SJSA1 (cell line): ENCODE results near the gene HTR3D. TPM values are rescaled to one million over a fixed set of nuclear protein-coding genes. Genes with fewer than 3 reads are reported as not detected.

ENCODE experiments used
- DNase-seq, 2 experiments: peaks; one replicate each; pipeline ENCODE4 v3.0.0-alpha.2; 2015 to 2020; ENCODE audit warnings: low spot score in 2 of 2, low read depth in 1 of 2
- H3K27ac ChIP-seq: fragments of 250-450 bp; sonication (Bioruptor Pico); 2 replicates; pipeline ENCODE4 v1.5.1; 2020; ENCODE audit warnings: mild to moderate bottlenecking, moderate library complexity
- H3K27me3 ChIP-seq: fragments of 250-450 bp; sonication (Bioruptor Pico); replicated peaks from 2 replicates; pipeline ENCODE4 v1.5.1; 2020; ENCODE audit warnings: mild to moderate bottlenecking, moderate library complexity
- H3K36me3 ChIP-seq: fragments of 250-450 bp; sonication (Bioruptor Pico); 2 replicates; pipeline ENCODE4 v1.5.1; 2020; ENCODE audit warnings: mild to moderate bottlenecking
- H3K4me1 ChIP-seq: fragments of 250-450 bp; sonication (Bioruptor Pico); replicated peaks from 2 replicates; pipeline ENCODE4 v1.6.1; 2021; ENCODE audit warnings: mild to moderate bottlenecking
- H3K4me3 ChIP-seq: fragments of 250-450 bp; sonication (Bioruptor Pico); 2 replicates; pipeline ENCODE4 v1.5.1; 2020; ENCODE audit warnings: mild to moderate bottlenecking
- H3K9me3 ChIP-seq: fragments of 250-450 bp; sonication (Bioruptor Pico); replicated peaks from 2 replicates; pipeline ENCODE4 v1.5.1; 2020; ENCODE audit warnings: mild to moderate bottlenecking
- total RNA-seq: library from RNA; depleted of rRNA; stranded (reverse); fragments of >200 nt; shearing (Covaris generic); gene quantifications from 2 replicates; pipeline ENCODE4 v1.2.3, GENCODE V29; 2014; rRNA removed

The HTR3D gene, protein sequence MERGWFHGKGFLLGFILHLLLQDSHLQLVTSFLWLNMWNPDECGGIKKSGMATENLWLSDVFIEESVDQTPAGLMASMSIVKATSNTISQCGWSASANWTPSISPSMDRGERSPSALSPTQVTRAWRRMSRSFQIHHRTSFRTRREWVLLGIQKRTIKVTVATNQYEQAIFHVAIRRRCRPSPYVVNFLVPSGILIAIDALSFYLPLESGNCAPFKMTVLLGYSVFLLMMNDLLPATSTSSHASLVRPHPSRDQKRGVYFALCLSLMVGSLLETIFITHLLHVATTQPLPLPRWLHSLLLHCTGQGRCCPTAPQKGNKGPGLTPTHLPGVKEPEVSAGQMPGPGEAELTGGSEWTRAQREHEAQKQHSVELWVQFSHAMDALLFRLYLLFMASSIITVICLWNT
- not detected in 2 replicates for total RNA-seq

DNA sequence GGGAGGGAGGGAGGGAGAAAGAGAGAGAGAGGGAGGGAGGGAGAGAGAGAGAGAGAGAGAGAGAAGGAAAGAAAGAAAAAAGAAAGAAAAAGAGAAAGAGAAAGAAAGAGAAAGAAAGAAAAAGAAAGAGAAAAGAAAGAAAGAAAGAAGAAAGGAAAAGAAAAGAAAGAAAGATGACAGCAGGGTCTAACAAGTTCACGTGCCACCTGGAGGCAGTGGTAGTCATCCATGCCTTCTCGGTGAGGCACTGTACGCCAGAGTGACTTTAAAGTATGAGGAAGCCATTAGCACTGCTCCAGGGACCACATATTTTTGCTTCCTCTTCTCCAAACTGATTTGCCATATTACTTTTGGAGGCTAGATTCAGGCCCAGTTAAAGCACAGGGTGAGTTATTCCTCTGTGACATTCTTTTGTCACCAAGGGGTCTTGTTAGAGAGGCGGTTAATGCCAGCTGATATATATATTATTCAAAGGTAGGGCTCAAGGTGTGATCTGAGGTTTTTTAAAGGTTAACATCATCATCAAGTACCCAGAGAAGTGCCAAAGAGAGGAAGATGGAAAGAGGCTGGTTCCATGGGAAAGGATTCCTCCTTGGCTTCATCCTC lies at the start of gene HTR3D:
Gene HTR3D, plus strand, starts transcription at position 556 of the 606 bp plus-strand sequence. Its CDS starts 0 bp downstream, at position 556.
- no peak for DNase-seq

DNA sequence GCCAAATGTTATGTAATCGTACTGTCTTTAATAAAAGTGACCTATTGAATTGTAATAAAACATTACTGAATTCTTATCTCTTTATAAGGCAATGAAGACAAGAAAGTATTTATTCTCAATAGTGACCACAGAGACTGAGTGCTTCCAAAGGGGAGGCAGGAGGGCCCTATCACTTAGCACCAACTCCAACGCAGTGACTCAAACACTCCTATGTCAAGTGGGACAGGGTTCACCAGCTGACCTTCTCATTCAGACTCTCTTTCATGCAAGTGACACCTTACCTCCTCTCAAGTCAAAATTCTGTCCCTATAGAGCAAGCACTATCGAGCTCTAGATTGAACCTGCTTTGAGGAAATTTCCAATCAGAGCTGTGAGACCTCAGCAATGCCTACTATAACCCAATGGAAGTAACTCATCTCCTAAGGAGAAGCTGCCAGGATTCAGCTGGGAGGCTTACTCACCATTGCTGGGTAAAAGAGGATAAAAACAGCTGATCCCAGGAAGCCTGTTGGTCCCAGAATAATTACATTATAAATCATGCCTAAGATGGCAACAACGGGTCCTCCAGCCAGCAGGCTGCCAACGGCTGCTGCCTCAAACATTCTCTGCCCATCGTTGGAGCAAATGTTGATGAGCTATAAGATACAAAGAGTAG lies 49.4 kb upstream of the HTR3D start:
- DNase-seq: no peak
- H3K36me3 ChIP-seq: peaks cover 12% of the 10 kb centered on the region
- H3K4me1 ChIP-seq: no peaks in the 10 kb centered on the region
- H3K9me3 ChIP-seq: no peaks in the 10 kb centered on the region
- H3K4me3 ChIP-seq: no peak overlapping the region
- H3K27ac ChIP-seq: no peak overlapping the region
- H3K27me3 ChIP-seq: no peaks in the 10 kb centered on the region

More for the DNA sequence above, at the start of gene HTR3D:
- Histone ChIP-seq H3K9me3 (no peaks in the 10 kb centered on the region), H3K4me3 (no peak within 1 kb of the TSS), H3K27me3 (no peaks in the 10 kb centered on the region; the same call in 1 of the 2 replicates), H3K4me1 (no peaks in the 10 kb centered on the region), H3K27ac (no peak within 1 kb of the TSS), H3K36me3 (no peaks in the 10 kb centered on the region)

DNA sequence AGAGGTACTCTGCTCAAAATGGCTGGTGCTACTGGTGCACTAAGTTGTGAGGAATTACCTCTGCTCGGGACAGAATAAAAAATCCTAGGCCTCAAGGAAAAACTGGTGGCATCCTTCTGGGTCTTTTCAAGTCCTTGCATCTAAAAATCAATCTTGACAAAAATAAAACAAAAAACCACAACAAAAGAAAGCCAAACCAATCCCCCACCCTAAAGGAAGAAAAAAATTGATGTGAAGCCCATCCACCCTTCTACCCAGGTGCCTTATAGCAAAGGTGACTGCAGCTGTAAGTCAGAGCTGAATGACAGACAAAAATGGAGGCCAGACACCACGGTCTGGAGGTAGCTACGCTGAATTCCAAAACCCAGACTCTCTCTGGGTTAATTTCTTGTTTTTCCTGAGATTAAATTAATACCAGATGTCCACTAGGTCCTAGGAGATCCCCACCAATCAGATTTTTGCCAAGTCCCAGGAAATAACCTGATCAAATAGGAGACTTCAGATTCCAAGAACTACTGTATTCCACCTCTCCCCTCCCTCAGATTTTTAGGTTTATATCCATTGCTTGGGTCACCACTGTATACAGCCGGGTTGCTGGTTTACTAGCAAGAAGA lies 47.3 kb upstream of the HTR3D start:
- no peak overlapping the region for H3K27ac ChIP-seq
- H3K4me3 ChIP-seq: no peak overlapping the region
- H3K4me1 ChIP-seq: no peaks in the 10 kb centered on the region
- no peak for DNase-seq
- H3K27me3 ChIP-seq: no peaks in the 10 kb centered on the region
- no peaks in the 10 kb centered on the region for H3K9me3 ChIP-seq
- H3K36me3 ChIP-seq: peaks cover 27% of the 10 kb centered on the region

DNA sequence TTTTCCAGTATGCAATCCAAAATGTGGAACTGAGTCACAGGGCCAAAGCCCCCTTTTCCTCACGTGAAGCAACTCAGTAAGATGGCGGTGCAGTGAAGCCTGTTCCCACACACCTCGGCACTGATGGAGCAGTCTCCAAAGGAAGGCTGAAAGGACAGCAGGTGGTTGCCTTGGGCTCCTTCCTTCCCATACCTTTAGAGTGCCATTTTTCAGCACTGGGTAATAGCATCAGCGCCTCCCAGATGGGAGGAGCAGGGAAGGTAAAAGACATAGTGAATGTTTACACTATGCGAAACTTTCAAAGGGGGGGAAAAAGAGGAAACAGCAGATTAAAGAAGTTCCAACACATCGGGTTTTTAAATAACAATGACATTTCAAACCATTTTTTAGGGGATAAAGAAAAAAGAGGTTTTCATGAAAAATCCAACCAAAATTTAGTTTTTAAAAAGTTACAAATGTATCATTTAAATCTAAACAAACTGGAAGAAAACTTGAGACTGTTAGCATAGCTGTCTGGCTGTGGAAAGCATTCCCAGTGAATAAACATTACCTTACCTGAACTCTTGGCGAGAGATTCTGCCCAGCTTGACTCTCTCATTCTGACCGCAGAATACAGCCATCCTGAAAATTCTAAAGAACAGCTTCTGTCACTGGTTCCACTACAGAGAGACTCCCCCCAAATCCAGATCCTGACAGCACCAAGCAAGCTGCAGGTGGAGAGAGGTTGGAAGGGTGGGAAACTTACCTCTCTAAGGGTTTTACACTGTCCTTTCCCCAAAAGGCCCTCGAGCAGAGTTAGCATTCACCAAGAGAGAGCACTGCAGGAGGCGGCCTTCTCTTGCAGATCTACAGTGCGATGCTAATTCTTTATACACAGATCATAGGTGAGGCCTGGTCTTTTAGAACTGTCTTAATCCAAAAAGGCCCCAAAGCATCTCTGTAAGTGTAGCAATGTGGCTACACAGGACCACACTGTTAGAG lies 46.5 kb upstream of the HTR3D start:
- Histone ChIP-seq H3K27ac (no peak overlapping the region), H3K9me3 (no peaks in the 10 kb centered on the region), H3K4me3 (no peak overlapping the region), H3K27me3 (no peaks in the 10 kb centered on the region), H3K4me1 (no peaks in the 10 kb centered on the region), H3K36me3 (peaks cover 27% of the 10 kb centered on the region)
- no peak for DNase-seq

DNA sequence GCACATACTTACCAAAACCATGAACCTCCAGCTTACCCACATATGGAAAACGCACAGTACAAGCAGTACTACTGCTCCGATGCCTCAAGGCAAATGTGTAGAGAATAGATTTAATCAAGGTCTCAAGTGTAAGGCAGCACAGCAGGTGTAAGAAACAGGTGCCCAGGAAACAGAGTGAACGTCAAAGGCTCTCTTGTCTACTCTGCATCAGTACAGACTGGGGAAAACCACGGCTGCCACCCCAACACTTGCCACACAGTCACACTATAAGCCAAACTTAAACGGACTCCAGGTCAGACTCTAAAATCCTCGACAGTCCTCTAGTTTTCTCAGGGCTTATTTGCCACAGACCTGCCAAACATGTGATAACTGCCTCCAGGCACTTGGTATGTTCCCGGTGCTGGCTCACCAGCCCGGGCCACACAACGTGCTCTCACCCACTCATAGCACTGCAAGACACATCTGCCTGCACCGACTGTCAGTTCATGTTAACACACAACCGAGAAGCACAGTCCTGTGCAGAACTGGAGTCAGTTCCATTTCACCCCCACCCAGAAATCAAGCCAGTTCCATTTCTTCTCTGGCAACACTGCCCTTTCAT lies 44.4 kb upstream of the HTR3D start:
- Histone ChIP-seq H3K4me3 (no peak overlapping the region), H3K36me3 (peaks cover 26% of the 10 kb centered on the region), H3K9me3 (no peaks in the 10 kb centered on the region), H3K4me1 (no peaks in the 10 kb centered on the region), H3K27ac (no peak overlapping the region), H3K27me3 (no peaks in the 10 kb centered on the region)
- DNase-seq: no peak

DNA sequence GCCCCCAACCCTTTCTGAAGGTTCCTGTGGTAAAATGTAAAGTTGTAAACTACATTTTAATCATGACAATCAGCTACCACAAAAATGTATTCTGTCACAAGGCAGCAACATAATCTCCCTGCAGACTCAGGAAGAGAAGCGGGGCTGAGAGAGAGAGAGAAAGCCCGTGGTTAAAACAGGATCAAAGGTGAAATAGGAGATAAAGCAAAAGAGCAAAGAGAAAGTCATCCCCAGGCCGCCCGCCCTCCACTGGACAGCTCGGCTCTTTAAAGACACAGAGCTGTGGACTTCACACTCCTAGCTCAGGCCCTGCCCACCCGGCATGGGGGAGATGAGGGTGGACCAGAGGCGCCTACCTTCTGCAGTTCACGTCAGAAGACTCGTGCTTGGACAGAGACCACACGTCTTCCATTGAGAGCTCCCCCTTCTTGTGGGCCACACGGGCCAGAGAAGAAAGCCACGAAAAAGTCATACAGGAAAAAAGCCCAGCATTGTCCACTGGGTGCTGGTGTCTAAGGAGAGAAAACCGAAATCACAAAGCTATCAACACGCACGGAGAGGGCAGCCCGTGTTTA lies 43.2 kb upstream of the HTR3D start:
- no peak for DNase-seq
- Histone ChIP-seq H3K27ac (no peak overlapping the region), H3K9me3 (no peaks in the 10 kb centered on the region), H3K27me3 (no peaks in the 10 kb centered on the region), H3K36me3 (peaks cover 20% of the 10 kb centered on the region), H3K4me3 (no peak overlapping the region), H3K4me1 (no peaks in the 10 kb centered on the region)

DNA sequence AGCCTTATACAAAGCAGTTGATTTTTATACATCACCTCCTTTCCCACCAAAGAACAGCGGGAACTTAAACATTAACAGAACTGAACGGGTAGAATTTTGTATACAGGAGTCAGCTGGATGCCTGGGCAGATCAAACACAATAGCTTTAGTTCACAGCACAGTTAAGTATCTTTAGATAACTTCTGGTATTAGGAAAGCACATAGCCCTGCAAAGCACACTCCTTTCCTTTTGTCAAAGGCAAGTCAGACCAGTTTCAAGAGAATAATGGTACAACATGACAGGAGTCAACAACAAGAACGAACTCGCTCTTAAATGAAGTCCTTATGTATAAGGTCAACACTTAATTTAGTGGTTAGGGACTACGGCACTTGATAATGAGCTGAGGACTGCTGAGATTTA lies 40.1 kb upstream of the HTR3D start:
- H3K27me3 ChIP-seq: no peaks in the 10 kb centered on the region
- no peaks in the 10 kb centered on the region for H3K4me1 ChIP-seq
- DNase-seq: no peak
- H3K9me3 ChIP-seq: no peaks in the 10 kb centered on the region
- no peak overlapping the region for H3K27ac ChIP-seq
- H3K4me3 ChIP-seq: no peak overlapping the region
- H3K36me3 ChIP-seq: peaks cover 17% of the 10 kb centered on the region

DNA sequence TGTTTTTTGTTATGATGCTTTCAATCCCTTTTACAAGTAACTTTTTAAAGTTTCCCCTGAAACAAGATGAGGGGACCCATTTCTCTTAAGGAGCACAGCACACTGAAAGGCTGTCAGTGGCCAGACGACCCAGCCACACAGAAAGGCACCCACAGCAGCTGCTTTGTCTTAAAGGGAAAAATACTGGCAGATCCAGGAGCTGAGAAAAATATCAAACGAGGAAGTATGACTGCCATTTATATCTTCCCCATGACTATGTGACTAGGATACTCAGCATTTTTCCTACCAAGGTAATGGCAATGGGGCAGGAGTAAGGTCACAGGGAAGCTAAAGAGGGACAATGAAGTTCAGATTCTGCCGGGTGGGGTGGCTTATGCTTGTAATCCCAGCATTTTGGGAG lies 29.8 kb upstream of the HTR3D start:
- no peak overlapping the region for H3K27ac ChIP-seq
- no peaks in the 10 kb centered on the region for H3K9me3 ChIP-seq
- H3K4me1 ChIP-seq: peaks cover 4% of the 10 kb centered on the region
- H3K4me3 ChIP-seq: no peak overlapping the region
- no peak for DNase-seq
- no peaks in the 10 kb centered on the region for H3K27me3 ChIP-seq
- H3K36me3 ChIP-seq: no peaks in the 10 kb centered on the region; the same call in 1 of the 2 replicates

DNA sequence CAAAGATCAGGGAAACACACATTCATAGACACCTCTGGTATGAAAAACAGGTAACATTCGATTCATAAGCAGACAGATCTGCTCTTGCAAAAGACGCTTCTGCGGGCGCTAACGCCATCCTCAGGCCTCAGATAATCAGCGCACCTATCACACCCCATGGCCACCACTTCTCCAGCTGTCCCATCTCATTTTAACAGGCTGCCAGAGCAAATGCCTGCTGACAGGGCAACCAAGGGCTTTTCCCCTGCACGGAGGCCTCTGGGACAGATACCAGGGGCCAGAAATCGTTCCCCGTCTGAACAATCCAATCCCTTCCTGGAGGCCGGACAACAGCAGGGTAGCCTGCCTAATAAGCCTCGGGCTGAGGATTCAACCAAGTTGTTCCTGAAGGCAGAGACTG lies 29.1 kb upstream of the HTR3D start:
- Histone ChIP-seq H3K4me1 (peaks cover 4% of the 10 kb centered on the region), H3K27me3 (no peaks in the 10 kb centered on the region), H3K9me3 (no peaks in the 10 kb centered on the region), H3K4me3 (no peak overlapping the region), H3K36me3 (no peaks in the 10 kb centered on the region; the same call in 1 of the 2 replicates), H3K27ac (no peak overlapping the region)
- no peak for DNase-seq

DNA sequence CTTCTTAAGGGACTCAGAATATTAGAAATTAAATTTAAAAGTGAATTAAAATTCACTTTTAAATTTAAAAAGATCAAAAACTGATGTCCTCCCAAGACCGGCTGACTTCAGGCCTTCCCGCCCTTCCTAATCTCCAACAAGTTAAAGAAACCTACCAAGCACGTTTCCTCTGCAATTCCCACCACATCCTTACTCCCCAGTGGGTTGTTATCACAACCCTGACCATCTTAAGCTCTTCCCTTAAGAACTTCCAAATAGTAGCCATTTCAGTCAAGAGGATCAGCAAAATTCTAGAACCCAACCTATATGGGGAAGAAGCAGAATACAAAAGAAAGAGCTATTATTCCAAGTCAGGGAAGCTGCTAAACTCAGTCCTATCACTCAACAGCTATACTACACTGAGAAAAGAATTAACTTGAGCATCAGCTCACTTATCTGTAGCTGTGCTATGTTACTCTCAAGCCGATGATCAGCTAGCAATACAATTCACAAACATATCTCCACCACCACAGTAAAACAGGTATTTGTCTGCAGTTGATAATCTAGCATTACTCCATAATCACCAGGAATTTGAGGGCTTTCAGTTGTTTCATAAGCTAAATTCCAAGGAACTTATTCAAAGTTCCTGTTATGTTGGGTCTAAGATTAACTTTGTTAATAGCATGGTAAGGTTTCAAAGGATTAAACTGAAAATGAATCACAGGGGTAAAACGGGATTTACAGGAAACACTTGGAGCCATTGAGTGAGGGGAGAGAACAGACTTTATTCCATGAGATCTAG lies 28.2 kb upstream of the HTR3D start:
- no peak for DNase-seq
- no peak overlapping the region for H3K27ac ChIP-seq
- no peaks in the 10 kb centered on the region for H3K27me3 ChIP-seq
- no peaks in the 10 kb centered on the region for H3K9me3 ChIP-seq
- no peaks in the 10 kb centered on the region; the same call in 1 of the 2 replicates for H3K36me3 ChIP-seq
- H3K4me3 ChIP-seq: no peak overlapping the region
- peaks cover 4% of the 10 kb centered on the region for H3K4me1 ChIP-seq

DNA sequence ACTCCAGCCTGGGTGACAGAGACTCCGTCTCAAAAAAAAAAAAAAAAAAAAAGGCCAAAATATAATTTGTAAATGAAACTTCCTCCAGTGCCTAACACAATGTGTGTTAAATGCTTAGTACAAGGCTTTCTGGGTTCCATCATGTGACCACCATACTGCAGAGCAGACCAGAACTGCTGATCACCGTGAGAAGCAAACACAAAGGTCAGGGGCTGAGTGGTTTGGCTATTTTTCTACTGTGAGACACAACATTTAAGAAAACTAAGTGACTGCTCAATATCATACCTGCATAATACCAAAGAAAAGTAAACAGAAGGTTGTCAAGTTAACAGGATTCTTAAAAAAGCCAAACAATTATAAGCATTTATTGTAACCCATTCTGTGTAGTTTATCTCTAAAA lies 27.1 kb upstream of the HTR3D start:
- Histone ChIP-seq H3K4me1 (peaks cover 4% of the 10 kb centered on the region), H3K9me3 (no peaks in the 10 kb centered on the region), H3K27ac (no peak overlapping the region), H3K36me3 (peaks cover 4% of the 10 kb centered on the region; the same call in 1 of the 2 replicates), H3K4me3 (no peak overlapping the region), H3K27me3 (no peaks in the 10 kb centered on the region)
- DNase-seq: no peak
